Dedifferentiated amniotic fluid mesenchymal stem cell (primary cell): Measurements from ENCODE around the gene FAM181B.

Source experiments
- DNase-seq: peaks from one replicate; pipeline ENCODE4 v3.0.0-alpha.2; 2016; ENCODE audit errors: extremely low spot score

FAM181B gene

GRCh38 chr11:82733444-82734119, at the start of gene FAM181B:
Gene FAM181B, minus strand, starts transcription at chr11:82733864. Its CDS starts 135 bp downstream, at chr11:82733729.
- DNase-seq: no peak

DNA sequence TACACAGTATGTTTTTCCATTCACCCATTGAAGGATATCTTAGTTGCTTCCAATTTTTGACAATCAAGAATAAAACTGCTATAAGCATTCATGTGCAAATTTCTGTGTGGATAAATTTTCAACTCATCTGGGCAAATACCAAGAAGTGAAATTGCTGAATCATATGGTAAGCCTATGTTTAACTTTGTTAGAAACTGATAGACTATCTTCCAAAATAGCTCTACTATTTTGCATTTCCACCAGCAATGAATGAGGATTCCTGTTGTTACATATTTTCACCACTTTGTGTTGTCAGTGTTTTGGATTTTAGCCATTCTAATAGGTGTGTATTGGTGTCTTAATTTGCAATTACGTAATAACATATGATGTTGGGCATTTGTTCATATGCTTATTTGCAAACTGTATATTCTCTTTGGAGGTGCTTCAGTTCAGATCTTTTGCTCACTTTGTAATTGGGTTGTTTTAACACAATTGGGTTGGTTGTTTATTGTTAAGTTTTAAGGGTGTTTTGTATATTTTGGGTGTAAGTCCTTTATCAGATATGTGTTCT, 49.2 kb upstream of the FAM181B start:
- no peak for DNase-seq

DNA sequence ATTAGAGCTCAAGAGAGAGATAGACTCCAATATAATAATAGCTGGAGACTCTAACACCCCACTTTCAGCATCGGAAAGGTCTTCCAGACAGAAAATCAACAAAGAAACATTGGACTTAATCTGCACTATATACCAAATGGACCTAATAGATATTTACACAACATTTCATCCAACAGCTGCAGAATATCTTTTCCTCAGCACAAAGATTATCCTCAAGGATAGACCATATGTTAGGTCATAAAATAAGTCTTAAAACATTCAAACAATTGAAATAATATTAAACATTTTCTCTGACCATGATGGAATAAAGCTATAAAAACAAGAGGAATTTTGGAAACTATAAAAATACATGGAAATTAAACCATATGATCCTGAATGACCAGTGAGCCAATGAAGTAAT, 45.1 kb upstream of the FAM181B start:
- DNase-seq: no peak

GRCh38 chr11:82776377-82776776, 42.7 kb upstream of the FAM181B start:
- no peak for DNase-seq

DNA sequence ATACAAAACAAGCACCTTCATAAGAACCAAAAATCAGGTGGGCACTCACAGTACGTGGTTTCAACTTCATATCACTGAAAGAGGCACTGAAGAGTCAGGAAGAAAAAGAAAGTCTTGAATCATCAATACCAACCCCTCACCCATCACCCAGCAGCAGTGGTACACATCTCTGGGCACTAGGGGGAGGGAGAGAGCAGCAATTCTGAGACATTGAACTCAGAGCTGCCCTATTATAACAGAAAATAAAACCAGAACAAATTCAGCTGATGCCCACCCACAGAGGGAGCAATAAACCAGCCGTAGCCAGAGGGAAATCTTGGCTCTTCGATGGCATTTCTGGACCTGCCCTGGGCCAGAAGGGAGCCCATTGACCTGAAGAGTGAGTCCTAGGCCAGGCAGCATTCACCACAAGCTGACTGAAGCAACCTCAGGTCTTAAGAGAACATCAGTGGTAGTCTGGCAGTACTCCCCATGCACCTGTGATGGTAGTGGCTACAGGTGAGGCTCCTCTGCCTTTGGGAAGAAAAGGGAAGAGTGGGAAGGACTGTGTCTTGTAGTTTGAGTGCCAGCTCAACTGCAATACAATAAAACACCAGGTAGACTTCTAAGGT, 42.2 kb upstream of the FAM181B start:
- DNase-seq: no peak

DNA sequence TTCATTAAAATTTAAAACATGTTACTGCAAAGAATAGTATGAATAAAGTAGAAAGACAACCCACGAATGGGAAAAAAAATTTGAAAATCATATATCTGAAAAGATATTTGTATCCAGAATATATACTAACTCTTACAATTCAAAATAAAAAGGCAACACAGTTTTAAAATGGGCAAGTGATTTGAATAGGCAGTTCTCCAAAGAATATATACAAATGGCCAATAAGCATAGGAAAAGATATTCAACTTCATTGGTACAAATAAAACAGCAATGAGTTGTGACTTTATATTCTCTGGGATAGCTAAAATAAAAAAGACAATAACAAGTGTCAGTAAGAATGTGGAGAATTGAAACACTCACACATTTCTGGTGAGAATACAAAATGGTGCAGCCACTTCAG, 41.6 kb upstream of the FAM181B start:
- DNase-seq: no peak

DNA sequence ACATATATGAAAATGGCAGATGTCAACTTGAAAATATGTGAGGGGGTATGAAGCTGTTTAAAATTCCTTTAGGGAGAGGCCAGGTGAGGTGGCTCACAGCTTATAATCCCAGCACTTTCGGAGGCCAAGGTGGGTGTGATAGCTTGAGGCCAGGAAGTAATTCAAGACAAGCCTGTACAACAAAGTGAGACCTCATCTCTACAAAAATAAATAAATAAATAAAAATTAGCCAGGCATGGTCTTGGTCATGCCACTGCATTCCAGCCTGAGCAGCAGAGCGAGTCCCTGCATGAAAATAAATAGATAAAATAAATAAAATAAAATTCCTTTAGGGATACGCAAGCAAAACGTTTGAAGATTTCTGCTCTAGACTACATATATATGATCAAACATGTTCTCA, 38.1 kb upstream of the FAM181B start:
- no peak for DNase-seq

DNA sequence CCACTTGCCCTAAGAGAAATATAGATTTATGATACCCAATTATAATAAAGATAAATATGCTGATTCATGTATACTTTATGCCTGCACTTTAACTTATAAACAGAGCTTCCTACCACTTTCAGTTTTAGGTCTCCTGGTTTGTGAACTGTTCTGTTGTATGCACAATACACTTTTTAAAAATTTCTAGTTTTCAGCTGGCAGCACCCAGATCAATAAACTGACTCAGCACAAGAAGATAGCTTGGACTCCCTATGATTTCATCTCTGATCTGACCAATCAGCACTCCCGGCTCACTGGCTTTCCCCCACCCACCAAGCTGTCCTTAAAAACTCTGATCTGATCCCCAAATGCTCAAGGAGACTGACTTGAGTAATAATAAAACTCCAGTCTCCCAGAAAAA, 33.5 kb upstream of the FAM181B start:
- DNase-seq: no peak

- DNase-seq: no peak
Measured at GRCh38 chr11:82765466-82766034, 31.9 kb upstream of the FAM181B start.

DNA sequence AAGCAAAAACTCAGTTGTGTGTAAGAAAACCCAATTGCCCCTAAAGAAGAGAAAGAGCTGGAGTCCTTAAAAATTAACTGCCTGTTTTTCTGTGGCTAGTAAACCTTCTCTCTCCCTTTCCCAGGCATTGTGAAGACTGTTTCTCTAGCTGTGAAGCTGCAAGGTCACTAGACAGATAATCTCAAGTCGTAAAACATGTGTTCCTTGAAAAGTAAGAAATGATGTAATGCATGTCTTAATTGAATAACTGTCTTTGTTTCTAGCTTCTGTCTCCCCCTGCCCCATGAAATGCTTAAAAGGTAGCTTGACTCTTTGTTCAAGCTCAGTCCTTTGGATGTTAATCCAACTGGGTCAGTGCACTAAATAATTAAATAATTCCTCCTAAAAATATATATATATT, 29.5 kb upstream of the FAM181B start:
- DNase-seq: no peak

DNA sequence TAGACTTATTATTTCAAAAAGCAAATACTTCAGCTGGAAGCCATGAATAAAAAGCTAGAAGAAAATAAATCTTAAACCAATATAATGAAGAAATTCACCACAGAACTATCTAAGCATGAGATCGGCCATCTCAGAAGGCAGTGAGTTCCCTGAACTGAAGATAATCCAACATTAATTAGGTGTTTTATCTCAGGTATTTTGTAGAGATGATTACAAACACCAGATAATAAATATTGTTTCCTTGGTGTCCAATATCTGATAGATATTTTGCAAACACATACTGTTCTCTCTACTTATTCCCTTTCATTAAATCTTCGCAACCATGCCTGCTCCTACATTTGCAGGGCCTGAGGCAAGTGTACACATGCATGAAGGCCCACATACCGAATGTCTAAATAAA, 26.0 kb upstream of the FAM181B start:
- no peak for DNase-seq

DNA sequence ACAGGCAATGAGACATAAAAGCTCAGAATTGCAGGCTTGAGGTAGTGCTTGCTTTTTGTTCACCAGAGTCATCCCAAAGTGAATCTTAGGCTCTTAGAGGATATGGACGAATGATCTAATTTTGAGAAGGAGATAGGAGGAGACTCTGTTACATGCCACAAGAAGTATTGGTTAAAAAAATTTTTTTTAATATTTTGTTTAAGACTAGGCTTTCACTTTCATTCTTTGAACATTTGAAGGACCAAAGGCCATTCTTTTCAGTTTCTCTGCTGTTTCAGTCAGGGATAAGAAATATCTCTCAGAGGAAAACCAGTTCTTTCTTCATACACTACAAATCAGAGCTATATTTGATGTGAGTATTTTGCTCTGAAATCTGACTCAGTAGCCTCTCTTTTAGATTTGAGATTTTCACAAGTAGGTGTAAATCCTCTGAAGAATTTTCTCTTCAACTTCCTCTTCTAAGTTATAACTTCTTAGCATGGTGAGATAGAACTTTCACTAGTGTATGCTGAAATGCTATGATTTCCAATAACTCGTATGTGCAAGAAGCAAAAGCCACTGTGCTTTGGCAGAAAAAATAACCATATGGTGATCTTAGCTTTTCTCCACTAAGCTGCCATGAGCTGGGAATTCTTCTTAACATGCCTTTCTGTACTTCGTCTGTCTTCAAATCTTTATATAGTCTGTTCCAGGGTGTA, 24.1 kb upstream of the FAM181B start:
- DNase-seq: no peak

GRCh38 chr11:82756765-82757639, 23.3 kb upstream of the FAM181B start:
- DNase-seq: no peak

- no peak for DNase-seq
Measured at GRCh38 chr11:82754410-82754809, 20.7 kb upstream of the FAM181B start.

DNA sequence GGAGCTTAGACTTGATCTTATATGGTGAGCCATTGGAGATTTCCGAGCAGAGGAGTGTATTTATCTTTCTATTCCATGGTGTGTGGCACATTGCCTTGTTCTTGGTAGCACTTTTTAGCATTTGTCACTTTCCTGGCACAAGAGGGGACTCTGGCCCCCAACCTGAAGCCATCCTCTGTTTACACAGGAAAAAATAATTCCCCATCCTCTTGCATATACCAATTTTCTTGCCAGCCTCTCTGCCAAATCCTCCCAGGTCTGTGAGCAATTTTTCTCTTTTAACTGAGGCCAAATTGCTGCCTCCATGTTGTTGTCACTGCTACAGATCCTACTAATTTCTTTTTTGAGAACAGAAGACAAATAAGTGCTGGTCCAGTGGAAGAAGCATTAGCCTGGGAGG, 20.3 kb upstream of the FAM181B start:
- DNase-seq: no peak

GRCh38 chr11:82752801-82753200, 19.1 kb upstream of the FAM181B start:
- no peak for DNase-seq

DNA sequence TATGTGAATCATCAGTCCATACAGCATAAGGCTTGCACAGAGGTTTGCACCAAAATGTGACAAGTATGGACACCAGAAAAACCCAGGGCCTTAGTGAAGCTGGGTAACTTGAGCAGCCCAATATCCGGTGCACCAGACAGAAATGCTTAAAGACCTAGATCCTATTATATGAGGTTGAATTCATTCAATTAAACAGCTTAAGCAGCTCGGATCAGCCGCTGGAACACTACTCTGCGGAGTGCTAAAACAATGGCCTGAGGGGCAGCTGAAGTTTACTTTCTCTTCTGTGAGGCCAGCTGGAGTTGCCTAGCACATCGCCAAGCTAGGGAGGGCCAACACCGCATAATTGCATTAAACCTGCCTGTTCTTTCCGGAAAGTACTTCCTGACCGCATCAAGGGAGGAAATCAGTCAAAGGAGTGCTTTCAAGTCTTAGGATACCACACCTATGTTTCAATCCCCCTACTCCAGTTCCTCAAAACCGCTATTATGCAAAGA, 17.0 kb upstream of the FAM181B start:
- DNase-seq: no peak

GRCh38 chr11:82747471-82747870, 13.8 kb upstream of the FAM181B start:
- no peak for DNase-seq

- DNase-seq: no peak
Measured at GRCh38 chr11:82738091-82738490, 4.4 kb upstream of the FAM181B start.

- DNase-seq: no peak
Measured at GRCh38 chr11:82734120-82734479, 436 bp upstream of the FAM181B start.

- DNase-seq: no peak
Measured at GRCh38 chr11:82732734-82733443, 775 bp downstream of the FAM181B start.
